Calu3 (cell line): ENCODE data around the gene WDFY4. TPM values are rescaled to one million over a fixed set of nuclear protein-coding genes. Genes with fewer than 3 reads are reported as not detected.

Experiments used
- BruUV-seq: library from RNA; stranded (reverse); fragments of 400-500 nt; replicated peaks from 2 replicates; lab custom pipeline; 2021; lab: Mats Ljungman, UMichigan
- CTCF ChIA-PET: fragments of 300-600 bp; sonication (Branson Sonifier 250); formaldehyde crosslinking; loops from one replicate; lab custom pipeline; 2022; ENCODE audit warnings: antibody characterized with exemption; lab: Charles Lee
- DNase-seq: peaks from one replicate; pipeline ENCODE4 v3.0.0; 2022
- H3K27ac Mint-ChIP-seq: one replicate; pipeline ENCODE4 v1.8.0; 2022; ENCODE audit warnings: mixed read lengths; ENCODE audit not compliant: unreplicated experiment
- H3K27me3 Mint-ChIP-seq: one replicate; pipeline ENCODE4 v1.8.0; 2022; ENCODE audit warnings: mixed read lengths; ENCODE audit not compliant: unreplicated experiment
- H3K36me3 Mint-ChIP-seq: one replicate; pipeline ENCODE4 v1.8.0; 2022; ENCODE audit warnings: mild to moderate bottlenecking, moderate library complexity, mixed read lengths; ENCODE audit not compliant: insufficient read depth, unreplicated experiment
- H3K4me1 Mint-ChIP-seq: one replicate; pipeline ENCODE4 v1.8.0; 2022; ENCODE audit warnings: mild to moderate bottlenecking, low read depth, mixed read lengths; ENCODE audit not compliant: unreplicated experiment
- H3K4me3 Mint-ChIP-seq: one replicate; pipeline ENCODE4 v1.8.0; 2022; ENCODE audit warnings: mild to moderate bottlenecking, low read depth, moderate library complexity, mixed read lengths; ENCODE audit not compliant: unreplicated experiment
- H3K9me3 Mint-ChIP-seq: one replicate; pipeline ENCODE4 v1.8.0; 2022; ENCODE audit warnings: low read depth, mixed read lengths; ENCODE audit not compliant: unreplicated experiment
- CTCF ChIP-seq: fragments of 200-600 bp; IDR thresholded peaks from one replicate; pipeline ENCODE4 v1.8.0; 2022; ENCODE audit warnings: antibody characterized with exemption; ENCODE audit not compliant: unreplicated experiment
- intact Hi-C: fragments of 100-400 bp; cut with micrococcal nuclease; formaldehyde crosslinking; loops from one replicate; pipeline ENCODE4 v1.10.0; 2022; ENCODE audit not compliant: unreplicated experiment
- total RNA-seq: library from RNA; stranded (reverse); gene quantifications from 2 replicates; pipeline ENCODE4 v1.2.3, GENCODE V29; 2022

WDFY4 gene
- total RNA-seq, 1 experiment from 2014 or later = not detected

DNA sequence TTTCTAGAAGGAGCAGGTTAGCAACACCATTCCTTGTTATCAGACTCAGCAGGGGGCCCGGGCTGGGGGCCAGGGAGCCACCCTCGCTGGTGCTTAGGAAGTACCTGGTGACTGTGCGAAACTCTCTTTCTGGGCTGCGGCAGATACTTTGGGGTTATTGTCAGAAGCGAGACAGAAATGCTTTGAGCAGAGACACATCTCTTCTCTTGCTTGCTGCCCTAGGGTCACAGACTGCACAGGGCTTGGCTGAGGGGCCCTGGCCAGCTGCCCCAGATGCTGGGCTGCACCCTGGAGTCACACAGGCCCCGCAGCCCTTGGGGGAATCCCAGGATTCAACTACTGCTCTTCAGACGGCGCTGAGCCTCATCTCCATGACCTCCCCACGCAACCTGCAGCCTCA lies 91.9 kb downstream of the WDFY4 start:
- no peaks in the 10 kb centered on the region for H3K4me1 Mint-ChIP-seq
- TF ChIP-seq CTCF = no peak

GRCh38 chr10:48777110-48777509 lies 92.4 kb downstream of the WDFY4 start:
- Mint-ChIP-seq H3K27ac (no peak overlapping the region), H3K4me3 (no peak overlapping the region), H3K4me1 (no peaks in the 10 kb centered on the region), H3K9me3 (no peaks in the 10 kb centered on the region), H3K27me3 (peaks cover 68% of the 10 kb centered on the region), H3K36me3 (no peaks in the 10 kb centered on the region)
- no peak for TF ChIP-seq CTCF
- no peak for DNase-seq
- CTCF ChIA-PET = no interaction called here
- intact Hi-C loops = no loop called here
- no TSS peak for BruUV-seq

More for the DNA sequence above, 91.9 kb downstream of the WDFY4 start:
- intact Hi-C loops = no loop called here
- Mint-ChIP-seq H3K9me3 (no peaks in the 10 kb centered on the region), H3K27me3 (peaks cover 68% of the 10 kb centered on the region), H3K36me3 (no peaks in the 10 kb centered on the region), H3K4me3 (no peak overlapping the region), H3K27ac (no peak overlapping the region)
- DNase-seq = no peak
- BruUV-seq = no TSS peak
- CTCF ChIA-PET = no interaction called here

DNA sequence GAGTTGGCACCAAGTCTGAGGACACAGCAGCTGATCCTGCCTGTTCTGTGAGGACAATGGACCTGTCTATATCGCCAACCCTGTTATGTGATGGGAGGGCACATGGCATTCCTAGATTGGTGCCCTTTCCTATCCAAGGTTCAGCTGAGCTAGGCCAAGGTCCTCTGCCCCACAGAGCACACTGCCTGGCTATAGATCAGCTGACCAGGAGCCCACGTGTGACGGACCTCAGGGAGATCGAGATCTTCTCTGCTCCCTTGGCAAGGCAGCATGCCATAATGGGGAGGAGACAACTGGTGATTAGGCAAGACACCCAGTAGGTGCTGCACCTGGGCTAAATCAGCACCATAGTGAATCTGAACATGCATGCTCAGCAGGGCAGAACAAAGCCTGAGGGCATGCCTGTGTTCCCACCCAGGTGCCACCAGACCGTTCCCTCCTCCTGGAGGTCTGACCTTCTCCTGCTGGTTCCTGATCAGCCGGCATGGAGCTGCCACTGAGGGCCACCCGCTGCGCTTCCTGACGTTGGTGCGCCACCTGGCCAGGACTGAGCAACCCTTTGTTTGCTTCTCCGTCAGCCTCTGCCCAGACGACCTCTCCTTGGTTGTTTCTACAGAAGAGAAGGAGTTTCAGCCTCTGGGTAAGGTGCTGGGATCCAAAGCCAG lies 93.7 kb downstream of the WDFY4 start:
- intact Hi-C loops = no loop called here
- no TSS peak for BruUV-seq
- no peak overlapping the region for H3K27ac Mint-ChIP-seq
- no peak for DNase-seq
- no peaks in the 10 kb centered on the region for H3K9me3 Mint-ChIP-seq
- H3K27me3 Mint-ChIP-seq = peaks cover 76% of the 10 kb centered on the region
- no peak overlapping the region for H3K4me3 Mint-ChIP-seq
- CTCF ChIA-PET = no interaction called here
- H3K36me3 Mint-ChIP-seq = no peaks in the 10 kb centered on the region
- H3K4me1 Mint-ChIP-seq = no peaks in the 10 kb centered on the region
- no peak for TF ChIP-seq CTCF

DNA sequence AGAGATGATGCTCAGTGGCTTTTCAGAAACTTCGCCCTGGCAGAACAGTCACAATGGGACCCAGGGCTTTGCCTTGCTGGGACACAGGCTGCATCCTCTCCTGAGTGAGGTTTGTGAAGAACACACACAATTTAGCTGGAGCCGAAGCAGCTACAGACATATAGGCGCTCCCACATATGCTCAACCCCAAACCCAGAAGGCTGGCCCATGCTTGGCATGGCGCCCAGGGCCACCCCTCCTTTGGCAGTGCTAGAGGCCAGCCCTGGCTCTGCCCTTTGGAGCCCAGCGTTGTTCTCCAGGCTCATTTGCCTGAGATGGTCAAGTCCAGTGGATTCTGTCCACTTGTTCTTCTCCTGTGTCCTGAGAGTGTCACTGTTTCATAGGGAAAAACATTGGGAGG lies 94.4 kb downstream of the WDFY4 start:
- no peaks in the 10 kb centered on the region for H3K4me1 Mint-ChIP-seq
- no peak for TF ChIP-seq CTCF
- CTCF ChIA-PET = no interaction called here
- DNase-seq = no peak
- H3K27me3 Mint-ChIP-seq = peaks cover 76% of the 10 kb centered on the region
- BruUV-seq = no TSS peak
- H3K4me3 Mint-ChIP-seq = no peak overlapping the region
- intact Hi-C loops = no loop called here
- no peak overlapping the region for H3K27ac Mint-ChIP-seq
- no peaks in the 10 kb centered on the region for H3K36me3 Mint-ChIP-seq
- no peaks in the 10 kb centered on the region for H3K9me3 Mint-ChIP-seq
